ENCODE results near the gene GRM4.

The GRM4 gene

GRCh38 chr6:34104628-34105027 is 41.3 kb downstream of the GRM4 start:
- no peak for DNase-seq

- no peak for DNase-seq
These were observed 41.7 kb downstream of the GRM4 start for GRCh38 chr6:34104186-34104585.

- DNase-seq, result no peak
These were observed 42.6 kb downstream of the GRM4 start for GRCh38 chr6:34103321-34103720.

- DNase-seq, result no peak
These were observed 43.2 kb downstream of the GRM4 start for GRCh38 chr6:34102696-34103095.

- no peak for DNase-seq
These were observed 43.7 kb downstream of the GRM4 start for GRCh38 chr6:34102099-34102656.

GRCh38 chr6:34100788-34101187 is 45.1 kb downstream of the GRM4 start:
- DNase-seq, result no peak

- DNase-seq, result no peak
These were observed 46.0 kb downstream of the GRM4 start for GRCh38 chr6:34099878-34100277.

- DNase-seq, result no peak
These were observed 47.6 kb downstream of the GRM4 start for GRCh38 chr6:34098045-34098936.

GRCh38 chr6:34096814-34097213 is 49.1 kb downstream of the GRM4 start:
- no peak for DNase-seq

- DNase-seq, result no peak
These were observed 49.7 kb downstream of the GRM4 start for GRCh38 chr6:34096193-34096592.

GRCh38 chr6:34095741-34096140 is 50.1 kb downstream of the GRM4 start:
- no peak for DNase-seq

GRCh38 chr6:34095136-34095505 is 50.8 kb downstream of the GRM4 start:
- no peak for DNase-seq

GRCh38 chr6:34094474-34095135 is 51.3 kb downstream of the GRM4 start:
- no peak for DNase-seq

GRCh38 chr6:34093854-34094430 is 51.9 kb downstream of the GRM4 start:
- DNase-seq, result no peak

- DNase-seq, result no peak
These were observed 52.7 kb downstream of the GRM4 start for GRCh38 chr6:34093206-34093605.

GRCh38 chr6:34092631-34093030 is 53.3 kb downstream of the GRM4 start:
- DNase-seq, result no peak

GRCh38 chr6:34090935-34091334 is 55.0 kb downstream of the GRM4 start:
- DNase-seq, result no peak

- DNase-seq, result no peak
These were observed 55.4 kb downstream of the GRM4 start for GRCh38 chr6:34090529-34090928.

- DNase-seq, result no peak
These were observed 59.3 kb downstream of the GRM4 start for GRCh38 chr6:34086558-34086957.

GRCh38 chr6:34085453-34086170 is 60.3 kb downstream of the GRM4 start:
- DNase-seq, result no peak

- no peak for DNase-seq
These were observed 61.1 kb downstream of the GRM4 start for GRCh38 chr6:34084591-34085290.

GRCh38 chr6:34082864-34083626 is 62.8 kb downstream of the GRM4 start:
- no peak for DNase-seq
